ENCODE results near the gene RNF215.
"Not testable (repeated sequence)": the region's sequence is repeated elsewhere in the genome, so short reads cannot be mapped to it uniquely, and the experiment has no call there.

Gene RNF215

GRCh38 chr22:30421695-30422480 lies 34.7 kb upstream of the RNF215 start:
- DNase-seq (ENCODE audit: low read depth in 2 of 2), result no peak

- DNase-seq (ENCODE audit: low read depth in 2 of 2), result no peak
Observed at GRCh38 chr22:30420347-30421125, 33.3 kb upstream of the RNF215 start.

DNA sequence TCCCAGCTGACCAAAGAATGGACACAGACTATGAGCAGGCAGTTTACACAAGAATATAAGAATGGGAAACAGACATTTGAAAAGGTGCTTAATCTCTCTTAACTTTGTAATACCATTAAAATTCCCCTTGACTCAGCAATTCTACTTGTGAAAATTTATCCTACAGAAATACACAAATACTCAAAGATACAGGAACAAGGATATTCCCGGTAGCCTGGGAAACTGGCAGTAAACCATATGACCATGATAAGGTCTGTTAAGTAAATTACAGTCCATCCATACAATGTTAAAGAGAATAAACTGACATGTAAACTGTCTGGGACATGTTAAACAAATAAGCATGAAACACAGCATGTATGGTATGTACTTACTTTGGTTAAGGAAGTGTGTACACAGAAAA lies 29.6 kb upstream of the RNF215 start:
- no peak for DNase-seq (ENCODE audit: low read depth in 2 of 2)

GRCh38 chr22:30416403-30416802 lies 29.2 kb upstream of the RNF215 start:
- no peak for DNase-seq (ENCODE audit: low read depth in 2 of 2)

- DNase-seq (ENCODE audit: low read depth in 2 of 2), result no peak
Observed at GRCh38 chr22:30414525-30415047, 27.4 kb upstream of the RNF215 start.

DNA sequence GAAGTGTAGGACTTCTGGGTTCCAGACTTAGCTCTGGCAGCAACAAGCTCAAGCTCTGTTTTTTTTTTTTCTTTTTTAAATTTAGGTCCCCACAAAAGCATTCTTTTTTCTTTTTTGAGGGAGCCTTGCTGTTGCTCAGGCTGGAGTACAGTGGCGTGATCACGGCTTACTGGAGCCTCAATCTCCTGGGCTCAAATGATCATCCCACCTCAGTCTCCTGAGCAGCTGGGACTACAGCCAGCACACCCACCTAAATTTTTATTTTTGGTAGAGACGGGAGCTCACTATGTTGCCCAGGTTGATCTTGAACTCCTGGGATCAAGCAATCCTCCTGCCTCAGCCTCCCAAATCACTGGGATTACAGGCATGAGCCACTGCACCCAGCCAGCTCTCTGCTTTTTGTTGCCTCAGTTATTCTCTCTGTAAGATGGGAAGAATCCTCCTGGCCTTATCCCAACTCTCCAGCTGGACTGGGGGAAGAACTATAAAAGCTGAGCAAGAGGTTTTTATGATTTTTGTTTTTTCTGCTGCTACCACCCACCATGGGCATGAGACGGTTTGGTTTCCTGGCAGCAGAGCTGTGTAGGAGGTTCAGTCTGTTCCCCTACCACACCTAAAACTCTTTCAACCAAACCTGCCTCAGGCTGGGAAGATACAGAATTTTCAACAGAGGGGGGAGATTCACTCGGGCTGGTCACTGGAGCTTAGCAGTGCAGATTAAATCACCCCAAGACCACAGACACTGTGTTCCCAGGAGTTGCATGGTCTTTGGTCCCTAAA lies 26.7 kb upstream of the RNF215 start:
- no peak for DNase-seq (ENCODE audit: low read depth in 2 of 2)

DNA sequence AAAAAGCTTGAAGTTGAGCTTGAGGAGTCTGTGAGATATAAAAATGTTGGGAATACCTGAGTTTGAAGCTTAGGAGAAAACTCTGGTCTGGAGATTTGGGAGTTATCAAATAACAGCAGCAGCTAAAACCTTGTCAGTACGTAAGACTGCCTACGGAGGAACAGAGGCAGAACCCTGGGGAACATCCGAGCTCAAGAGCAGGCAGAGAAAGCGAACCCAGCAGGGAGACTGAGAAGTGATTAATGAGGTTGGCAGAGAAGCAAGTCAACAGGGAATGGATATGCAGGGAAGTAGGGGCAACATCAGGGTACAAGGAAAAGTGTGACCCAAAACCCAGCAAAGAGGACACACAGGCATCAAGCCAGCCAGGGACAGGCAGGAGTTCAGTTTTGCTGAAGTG lies 25.8 kb upstream of the RNF215 start:
- no peak for DNase-seq (ENCODE audit: low read depth in 2 of 2)

- DNase-seq (ENCODE audit: low read depth in 2 of 2), result no peak
Observed at GRCh38 chr22:30411780-30412179, 24.6 kb upstream of the RNF215 start.

- no peak for DNase-seq (ENCODE audit: low read depth in 2 of 2)
Observed at GRCh38 chr22:30408388-30409102, 21.3 kb upstream of the RNF215 start.

- DNase-seq (ENCODE audit: low read depth in 2 of 2), result no peak
Observed at GRCh38 chr22:30406400-30406799, 19.2 kb upstream of the RNF215 start.

GRCh38 chr22:30405731-30406130 lies 18.5 kb upstream of the RNF215 start:
- no peak for DNase-seq (ENCODE audit: low read depth in 2 of 2)

GRCh38 chr22:30404307-30404706 lies 17.1 kb upstream of the RNF215 start:
- DNase-seq (ENCODE audit: low read depth in 2 of 2), result no peak

GRCh38 chr22:30402766-30403104 lies 15.5 kb upstream of the RNF215 start:
- DNase-seq (ENCODE audit: low read depth in 2 of 2), result not testable (repeated sequence)

GRCh38 chr22:30402028-30402765 lies 15.0 kb upstream of the RNF215 start:
- no peak for DNase-seq (ENCODE audit: low read depth in 2 of 2)

GRCh38 chr22:30401024-30401423 lies 13.8 kb upstream of the RNF215 start:
- DNase-seq (ENCODE audit: low read depth in 2 of 2), result not testable (repeated sequence)

- no peak for DNase-seq (ENCODE audit: low read depth in 2 of 2)
Observed at GRCh38 chr22:30400159-30400558, 12.9 kb upstream of the RNF215 start.

- no peak for DNase-seq (ENCODE audit: low read depth in 2 of 2)
Observed at GRCh38 chr22:30399718-30400117, 12.5 kb upstream of the RNF215 start.

GRCh38 chr22:30398685-30399680 lies 11.8 kb upstream of the RNF215 start:
- DNase-seq (ENCODE audit: low read depth in 2 of 2), result no peak

Measured in activated CD8-positive, alpha-beta memory T cell treated with anti-CD3 and anti-CD28 coated beads for 4 hours (primary cell).